IMR-90 (cell line): ENCODE measurements around the gene MYADML2.

Source experiments
- CTCF ChIP-seq: conservative IDR thresholded peaks from 2 replicates; pipeline ENCODE4 v1.5.1; 2012; ENCODE audit warnings: mild to moderate bottlenecking, low read depth, low read length, improper control_type of control experiment
- FOS ChIP-seq: fragments of 150-350 bp; IDR thresholded peaks from 2 replicates; pipeline ENCODE4 v1.6.1; 2016; ENCODE audit warnings: low read depth, low read length
- POLR2A ChIP-seq: IDR thresholded peaks from 2 replicates; pipeline ENCODE4 v1.6.1; 2012; ENCODE audit warnings: mild to moderate bottlenecking, low read depth, low read length
- RAD21 ChIP-seq: IDR thresholded peaks from 2 replicates; pipeline ENCODE4 v1.6.1; 2012; ENCODE audit warnings: low read length, improper control_type of control experiment
- RFX5 ChIP-seq: IDR thresholded peaks from 2 replicates; pipeline ENCODE4 v1.8.0; 2012; ENCODE audit warnings: low read depth, mild to moderate bottlenecking, low read length, moderate library complexity

DNA sequence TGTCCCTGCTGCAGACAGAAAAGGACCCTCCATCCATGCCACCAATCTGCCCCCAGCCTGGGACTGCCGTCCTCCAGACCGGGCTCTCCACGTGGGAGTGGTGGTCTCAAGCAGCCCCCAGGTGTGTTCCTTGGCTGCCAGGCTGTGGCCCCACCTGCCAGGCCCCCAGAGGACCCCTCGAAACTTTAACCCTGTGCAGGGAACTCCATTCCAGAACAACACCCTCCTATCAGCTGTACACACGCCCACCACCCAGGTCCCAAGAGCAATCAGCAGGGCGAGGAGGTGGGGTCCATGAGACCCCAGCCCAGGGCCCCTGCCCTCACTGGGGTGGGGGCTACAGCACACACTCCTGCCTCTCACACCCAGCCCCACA, 11.3 kb downstream of the MYADML2 start:
- no peak for TF ChIP-seq POLR2A
- no peak for TF ChIP-seq CTCF
- TF ChIP-seq RFX5, result no peak
- no peak for TF ChIP-seq FOS
- TF ChIP-seq RAD21, result no peak
